CD4-positive, alpha-beta T cell treated with Interleukin-1 beta for 1 hour (primary cell): Measurements from ENCODE around the gene AIDA.
"Not testable (repeated sequence)": the region's sequence is repeated elsewhere in the genome, so short reads cannot be mapped to it uniquely, and the experiment has no call there.

Source experiments
- DNase-seq, 2 donors: peaks; one replicate each; pipeline ENCODE4 v3.0.0-alpha.2; 2020 to 2022

The AIDA gene

DNA sequence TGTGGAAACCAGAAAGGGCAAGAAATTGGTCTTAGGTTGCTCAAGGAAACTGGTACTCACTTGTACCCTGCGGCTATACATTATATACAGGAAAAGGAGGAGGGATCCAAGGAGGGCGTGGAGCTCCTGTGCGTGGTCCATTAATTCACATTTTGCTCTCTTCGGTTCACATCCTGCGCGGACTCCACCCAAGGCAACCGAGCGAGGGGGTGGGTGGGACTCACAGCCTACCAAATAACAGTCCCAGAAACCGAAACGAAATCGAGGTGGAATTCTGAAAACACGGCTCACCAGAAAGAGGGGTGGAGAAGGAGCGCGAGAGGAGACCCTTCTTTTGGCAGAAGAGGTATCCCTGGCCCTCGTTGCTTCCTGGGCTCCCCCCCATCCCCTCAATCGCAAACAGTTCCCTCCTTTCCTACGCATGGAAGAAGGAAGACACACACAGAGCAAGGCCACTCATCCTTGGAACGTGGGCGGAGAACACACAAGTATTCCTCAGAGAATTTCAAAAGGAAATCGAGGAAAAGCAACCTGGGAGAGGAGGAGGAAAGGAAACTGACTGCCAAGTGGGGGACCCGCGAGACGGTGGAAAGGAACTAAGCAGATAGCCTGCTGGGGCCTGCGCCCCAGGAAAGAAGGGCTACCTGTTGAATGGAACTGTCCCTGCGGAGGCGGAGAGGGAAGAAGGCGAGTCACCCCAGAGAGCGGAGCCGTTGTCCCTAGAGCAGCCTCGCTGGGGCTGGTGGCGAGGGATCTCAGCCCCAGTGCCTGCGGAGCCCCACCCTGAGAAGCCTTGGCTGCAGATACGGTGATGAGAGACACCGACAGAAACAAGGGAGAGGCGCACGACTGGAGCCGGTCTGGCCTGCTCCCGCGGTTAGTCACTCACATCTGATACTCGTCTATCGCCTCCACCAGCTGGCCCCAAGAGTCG lies 705 bp downstream of the AIDA start:
- DNase-seq: peak; percentile 55 to 68

DNA sequence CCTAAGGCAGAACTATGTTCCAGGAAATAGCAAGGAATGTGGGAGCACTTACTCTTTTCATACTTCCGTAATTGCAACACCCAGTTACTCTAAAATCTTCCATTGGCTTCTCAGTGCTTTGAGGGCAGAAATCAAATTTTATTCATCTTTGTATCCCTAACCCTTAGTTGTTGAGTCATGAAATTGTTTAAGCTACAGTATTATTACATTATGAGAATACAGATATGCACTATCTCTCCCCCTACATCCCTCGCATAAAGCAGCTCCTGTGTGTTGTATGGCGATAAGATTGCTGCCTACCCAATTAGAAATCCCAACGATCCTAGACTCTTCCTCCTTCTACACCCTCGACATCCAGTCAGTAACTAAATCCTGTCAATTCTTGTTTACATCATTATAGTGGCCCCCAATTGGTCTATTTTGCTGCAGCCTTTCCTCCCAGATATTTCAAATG lies 2.6 kb downstream of the AIDA start:
- no peak for DNase-seq

DNA sequence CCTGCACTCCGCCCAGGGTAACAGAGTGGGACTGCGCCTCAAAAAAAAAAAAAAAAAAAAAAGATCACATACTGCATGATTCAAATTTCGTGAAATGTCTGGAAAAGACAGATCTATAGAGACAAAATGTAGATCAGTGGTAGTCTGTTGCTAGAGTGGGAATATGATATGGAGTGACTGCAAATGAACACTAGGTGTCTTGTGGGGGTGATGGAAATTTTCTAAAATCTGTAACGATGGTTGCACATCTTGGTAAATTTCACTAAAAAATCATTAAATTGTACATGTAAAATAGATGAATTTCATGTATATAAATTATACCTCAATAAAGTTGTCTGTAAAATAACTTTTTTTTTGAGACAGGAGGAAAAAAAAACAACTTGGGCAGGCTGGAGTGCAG lies 5.5 kb downstream of the AIDA start:
- DNase-seq: no peak

- no peak for DNase-seq
Measured at GRCh38 chr1:222704260-222704659, 8.0 kb downstream of the AIDA start.

DNA sequence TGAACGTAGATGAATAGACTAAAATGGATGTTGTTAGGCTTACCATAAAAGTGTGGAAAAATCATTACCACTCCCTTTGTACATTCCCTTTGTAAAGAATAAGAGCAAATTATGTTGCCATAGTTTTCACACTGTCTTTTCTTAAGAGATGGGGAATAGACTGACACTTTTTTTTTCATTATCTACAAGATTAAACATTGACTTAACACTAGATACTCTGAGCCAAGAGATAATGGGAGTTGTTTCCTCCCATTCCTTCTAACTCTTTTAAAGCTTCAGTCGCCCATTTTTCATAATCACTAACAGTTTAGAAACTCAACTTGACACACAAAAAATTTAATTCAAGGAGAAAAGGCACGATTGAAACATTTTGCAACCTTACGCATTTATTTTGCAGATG lies 10.1 kb downstream of the AIDA start:
- DNase-seq: no peak

- DNase-seq: no peak
Measured at GRCh38 chr1:222697826-222698225, 14.5 kb downstream of the AIDA start.

DNA sequence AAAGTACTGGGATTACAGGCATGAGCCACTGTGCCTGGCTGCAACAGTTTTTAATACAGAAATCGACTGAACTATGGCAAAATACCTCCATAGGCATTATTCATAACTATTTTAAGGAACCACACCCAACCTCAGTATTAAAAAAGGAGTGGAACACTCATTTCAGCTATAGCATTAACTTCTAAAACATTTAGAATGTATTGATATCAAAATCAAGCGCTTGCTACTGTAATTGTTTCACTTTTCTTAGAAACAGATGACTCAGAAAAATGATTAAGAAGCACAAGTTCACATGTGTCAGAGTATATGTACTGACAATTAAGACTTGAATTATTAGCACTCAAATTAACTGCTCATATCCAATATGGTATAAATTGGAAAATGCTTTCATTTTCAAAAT lies 15.1 kb downstream of the AIDA start:
- DNase-seq: no peak

- no peak for DNase-seq
Measured at GRCh38 chr1:222696741-222697140, 15.6 kb downstream of the AIDA start.

DNA sequence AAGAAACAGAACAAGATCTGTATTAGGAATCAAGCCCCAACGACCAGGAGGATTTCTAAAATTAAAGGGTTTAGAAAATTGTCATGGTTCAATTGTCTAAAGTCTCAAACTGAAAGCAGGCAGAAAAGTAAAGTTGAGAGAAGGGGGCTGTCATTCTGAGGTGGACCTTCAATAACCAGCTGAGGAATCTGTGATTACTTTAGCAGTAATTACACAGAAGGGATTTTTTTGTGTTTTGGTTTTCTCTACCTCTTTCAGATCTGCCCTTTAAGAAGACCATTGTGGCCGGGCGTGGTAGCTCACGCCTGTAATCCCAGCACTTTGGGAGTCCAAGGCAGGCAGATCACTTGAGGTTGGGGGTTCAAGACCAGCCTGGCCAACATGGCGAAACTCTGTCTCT lies 17.4 kb downstream of the AIDA start:
- no peak for DNase-seq

GRCh38 chr1:222691016-222691415 lies 21.3 kb downstream of the AIDA start:
- no peak for DNase-seq

DNA sequence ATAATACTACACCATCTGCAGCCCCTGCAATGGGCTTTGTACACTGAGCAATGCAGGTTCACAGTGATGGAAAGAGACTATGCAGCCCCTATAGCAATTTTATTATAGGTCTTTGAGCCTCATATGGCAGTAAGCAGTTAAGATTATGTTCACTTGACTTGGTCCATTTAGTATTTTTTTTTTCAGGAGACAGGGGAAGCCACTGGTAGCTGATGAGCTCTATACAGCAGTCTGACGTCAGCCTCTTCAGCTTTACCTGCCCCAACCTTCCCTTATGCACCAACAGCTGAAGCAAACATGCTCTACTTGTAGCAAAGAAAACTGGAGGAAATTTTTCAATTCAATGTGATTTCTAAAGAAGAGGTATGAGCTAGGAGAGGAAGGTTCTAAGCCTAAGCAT lies 32.2 kb downstream of the AIDA start:
- DNase-seq: no peak

DNA sequence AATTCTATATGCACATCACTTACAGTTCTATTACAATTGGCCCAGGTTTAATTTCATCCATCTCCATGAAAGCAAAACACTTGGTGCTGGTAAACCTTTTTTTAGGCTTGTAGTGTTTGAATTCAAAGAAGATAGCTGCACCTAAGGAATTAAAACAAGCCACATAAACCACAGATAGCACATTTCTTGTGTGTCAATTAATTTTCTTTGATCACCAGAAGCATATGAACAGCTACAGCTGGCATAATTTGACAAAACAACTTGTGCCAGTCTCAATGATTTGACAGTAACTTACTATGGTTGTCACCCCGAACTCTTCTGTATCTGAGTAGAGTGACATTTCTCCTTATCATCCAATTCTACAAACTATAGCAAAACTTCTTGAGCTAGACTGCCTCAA lies 42.2 kb downstream of the AIDA start:
- DNase-seq: no peak

DNA sequence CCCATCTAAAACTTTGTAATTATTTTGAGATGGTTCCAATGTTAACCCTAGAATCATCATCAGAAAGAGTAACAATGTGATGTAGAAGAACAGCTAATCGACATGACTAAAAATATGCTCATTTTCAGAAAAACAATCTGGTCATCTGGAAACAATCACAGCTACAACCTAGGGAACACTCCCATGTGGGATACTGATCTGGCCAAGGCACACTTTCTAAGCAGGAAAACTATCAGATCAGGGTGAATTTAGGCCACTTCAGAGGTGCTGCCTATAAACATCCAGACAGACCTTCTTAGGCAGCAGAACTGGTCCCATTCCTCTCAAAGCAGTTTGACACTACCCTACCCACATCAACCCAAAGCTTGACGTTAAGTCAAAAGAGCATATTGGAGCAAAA lies 43.2 kb downstream of the AIDA start:
- DNase-seq: not testable (repeated sequence)

DNA sequence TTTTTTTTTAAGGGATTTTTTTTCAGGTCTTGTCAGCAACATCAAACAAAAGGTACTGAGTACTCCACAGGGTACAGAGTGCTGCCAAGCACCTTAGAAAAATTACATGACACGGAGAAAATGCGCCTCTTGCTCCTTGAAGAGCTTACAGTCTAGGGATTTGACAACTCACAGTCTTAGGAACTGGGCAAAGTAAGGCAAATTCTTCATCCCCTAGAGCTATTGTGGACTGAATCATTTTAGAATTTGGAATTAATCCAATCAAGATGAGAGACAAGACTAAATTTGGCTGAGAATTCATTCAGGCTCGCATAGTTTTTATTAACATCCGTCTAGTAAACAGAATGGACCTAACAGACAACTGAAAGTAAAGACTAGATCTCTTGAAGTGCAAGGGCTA lies 44.1 kb downstream of the AIDA start:
- not testable (repeated sequence) for DNase-seq

- no peak for DNase-seq
Measured at GRCh38 chr1:222665964-222666363, 46.3 kb downstream of the AIDA start.

- DNase-seq: no peak
Measured at GRCh38 chr1:222663431-222663934, 48.8 kb downstream of the AIDA start.

DNA sequence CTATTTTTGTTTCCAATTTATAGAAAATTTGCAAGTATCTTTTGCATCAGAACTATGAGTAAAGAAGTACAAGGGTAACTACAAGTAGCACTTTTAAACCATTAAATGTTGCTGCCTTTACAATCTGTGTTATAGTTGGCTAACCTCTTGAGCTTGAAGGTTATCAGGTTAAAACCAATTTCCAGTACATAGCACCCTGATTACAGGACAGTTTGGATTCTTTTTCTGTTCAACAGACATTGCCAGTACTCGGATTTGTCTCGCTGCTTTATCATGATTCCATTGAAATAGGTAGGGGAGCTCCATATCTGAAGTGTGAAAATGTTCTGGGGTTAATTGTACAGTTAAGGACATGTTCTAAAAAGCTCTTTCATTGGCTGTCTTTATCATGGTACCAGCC lies 54.4 kb downstream of the AIDA start:
- no peak for DNase-seq

DNA sequence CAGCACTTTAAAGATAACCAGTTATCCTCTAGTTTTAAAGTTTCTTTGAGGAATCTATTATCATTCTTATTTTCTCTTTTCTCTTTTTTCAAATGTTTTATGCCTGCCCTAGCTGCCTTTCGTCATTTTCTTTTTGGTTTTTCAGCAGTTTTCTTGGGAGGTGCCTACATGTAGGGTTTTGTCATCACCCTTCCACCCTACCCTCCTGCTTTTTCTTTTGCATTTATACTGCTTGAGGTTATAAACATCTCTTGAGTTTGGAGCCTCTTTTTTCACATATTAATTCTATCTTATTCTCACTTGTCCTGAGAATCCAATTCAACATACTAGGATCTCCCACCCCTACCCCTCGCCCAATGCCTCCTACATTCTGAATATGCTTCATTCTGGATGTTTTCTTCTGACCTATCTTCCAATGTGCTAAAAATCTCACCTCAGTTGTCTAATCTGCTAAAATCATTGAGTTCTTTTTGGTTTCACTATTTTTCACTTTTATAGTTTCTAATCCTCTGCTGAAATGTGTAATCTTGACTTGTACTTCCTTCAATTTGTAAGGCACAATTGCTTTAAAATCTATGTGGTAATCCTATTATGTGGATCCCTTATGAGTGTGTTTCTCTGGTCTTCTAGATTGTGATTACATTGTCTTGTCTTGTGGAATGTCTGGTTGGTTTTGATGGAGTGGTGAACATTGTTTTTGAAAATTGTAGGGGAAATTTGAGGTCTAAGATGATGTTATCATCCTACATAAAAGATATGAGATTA lies 55.7 kb downstream of the AIDA start:
- DNase-seq: no peak

GRCh38 chr1:222654849-222655248 lies 57.4 kb downstream of the AIDA start:
- peak; percentile 87 to 90 for DNase-seq

- peak in 1 of 2 donors; percentile 30 for DNase-seq
Measured at GRCh38 chr1:222653178-222653827, 59.0 kb downstream of the AIDA start.

- no peak for DNase-seq
Measured at GRCh38 chr1:222652676-222653075, 59.6 kb downstream of the AIDA start.

DNA sequence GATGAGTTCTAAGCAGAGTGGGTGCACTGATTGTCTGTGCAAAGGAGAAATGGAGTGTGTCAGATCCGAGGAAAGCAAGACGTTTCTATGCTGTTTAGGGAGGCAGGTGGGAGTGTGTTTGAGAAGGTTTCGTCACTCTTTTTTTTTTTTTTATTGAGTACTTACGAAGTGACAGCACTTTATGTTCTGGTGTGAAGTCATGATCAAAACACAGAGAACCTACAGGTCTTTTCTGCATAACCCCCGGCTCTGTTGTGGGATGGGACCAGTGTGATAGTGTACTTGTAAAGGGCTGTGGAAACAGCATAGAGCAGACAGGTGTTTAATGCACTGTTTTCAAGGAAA lies 67.7 kb downstream of the AIDA start:
- peak in 1 of 2 donors; percentile 54 for DNase-seq

- peak; percentile 97 to 99 for DNase-seq
Measured at GRCh38 chr1:222643938-222644635, 68.2 kb downstream of the AIDA start.
